ENCODE data around the gene CD300LB.
"Not testable (repeated sequence)": the region's sequence is repeated elsewhere in the genome, so short reads cannot be mapped to it uniquely, and the experiment has no call there.

CD300LB gene

GRCh38 chr17:74531231-74531761 lies at the start of gene CD300LB:
TSS of gene CD300LB (minus strand) at chr17:74531475. CDS start at chr17:74531350, 125 bp downstream.
- DNase-seq (ENCODE audit: low read depth) = no peak

- DNase-seq (ENCODE audit: low read depth) = no peak
Measured at GRCh38 chr17:74579900-74580299, 48.6 kb upstream of the CD300LB start.

GRCh38 chr17:74578979-74579378 lies 47.7 kb upstream of the CD300LB start:
- no peak for DNase-seq (ENCODE audit: low read depth)

- DNase-seq (ENCODE audit: low read depth) = no peak
Measured at GRCh38 chr17:74574489-74575142, 43.3 kb upstream of the CD300LB start.

- not testable (repeated sequence) for DNase-seq (ENCODE audit: low read depth)
Measured at GRCh38 chr17:74573635-74574034, 42.4 kb upstream of the CD300LB start.

DNA sequence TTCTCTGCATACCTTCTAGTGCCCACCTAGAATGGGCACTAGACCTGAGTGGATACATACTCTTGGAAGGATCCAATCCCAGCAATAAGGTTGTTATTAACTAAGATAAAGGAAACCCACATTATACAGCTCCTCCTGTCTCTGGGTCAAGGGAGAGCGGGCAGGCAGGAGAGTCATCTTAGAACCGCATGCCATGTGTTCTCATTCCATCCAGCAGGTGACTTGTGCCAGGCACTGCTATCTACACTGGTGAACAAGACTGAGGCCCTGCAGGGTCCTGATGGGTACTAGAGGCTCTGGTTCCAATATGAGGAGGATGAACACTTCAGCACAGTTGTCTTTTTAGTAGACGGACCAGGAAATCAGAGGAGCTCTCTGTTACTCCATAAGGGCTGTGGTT lies 41.9 kb upstream of the CD300LB start:
- no peak for DNase-seq (ENCODE audit: low read depth)

DNA sequence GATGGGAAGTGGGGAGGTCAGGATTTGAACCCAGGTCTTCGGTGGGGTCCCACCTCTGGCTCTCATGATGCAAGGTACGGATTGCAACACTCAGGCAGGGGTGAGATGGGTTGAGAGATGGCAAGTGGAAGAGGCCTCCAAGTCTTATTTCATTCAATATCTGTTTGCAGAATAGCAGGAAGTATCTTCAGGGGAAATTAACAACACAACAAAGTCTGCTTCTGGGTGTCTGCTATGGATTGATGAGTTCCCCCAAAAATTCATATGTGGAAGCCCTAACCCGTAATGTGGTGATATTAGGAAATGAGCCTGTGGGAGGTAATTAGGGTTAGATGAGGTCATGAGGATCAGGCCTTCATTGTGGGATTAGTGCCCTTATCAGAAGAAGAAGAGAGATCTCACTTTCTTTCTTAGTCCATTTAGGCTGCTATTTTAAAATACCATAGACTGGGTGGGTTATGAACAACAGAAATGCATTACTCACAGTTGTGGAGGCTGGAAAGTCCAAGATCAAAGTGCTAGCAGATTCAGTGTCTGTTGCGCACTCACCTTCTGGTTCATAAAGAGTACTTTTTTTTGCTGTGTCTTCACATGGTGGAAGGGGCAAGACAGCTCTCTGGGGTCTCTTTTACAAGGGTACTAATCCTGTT lies 40.5 kb upstream of the CD300LB start:
- DNase-seq (ENCODE audit: low read depth) = no peak

GRCh38 chr17:74569020-74570003 lies 38.0 kb upstream of the CD300LB start:
- DNase-seq (ENCODE audit: low read depth) = no peak

GRCh38 chr17:74568106-74568873 lies 37.0 kb upstream of the CD300LB start:
- no peak for DNase-seq (ENCODE audit: low read depth)

GRCh38 chr17:74567397-74567796 lies 36.1 kb upstream of the CD300LB start, which contains the start of gene CD300H:
TSS of gene CD300H (minus strand) at chr17:74567509.
- no peak for DNase-seq (ENCODE audit: low read depth)

DNA sequence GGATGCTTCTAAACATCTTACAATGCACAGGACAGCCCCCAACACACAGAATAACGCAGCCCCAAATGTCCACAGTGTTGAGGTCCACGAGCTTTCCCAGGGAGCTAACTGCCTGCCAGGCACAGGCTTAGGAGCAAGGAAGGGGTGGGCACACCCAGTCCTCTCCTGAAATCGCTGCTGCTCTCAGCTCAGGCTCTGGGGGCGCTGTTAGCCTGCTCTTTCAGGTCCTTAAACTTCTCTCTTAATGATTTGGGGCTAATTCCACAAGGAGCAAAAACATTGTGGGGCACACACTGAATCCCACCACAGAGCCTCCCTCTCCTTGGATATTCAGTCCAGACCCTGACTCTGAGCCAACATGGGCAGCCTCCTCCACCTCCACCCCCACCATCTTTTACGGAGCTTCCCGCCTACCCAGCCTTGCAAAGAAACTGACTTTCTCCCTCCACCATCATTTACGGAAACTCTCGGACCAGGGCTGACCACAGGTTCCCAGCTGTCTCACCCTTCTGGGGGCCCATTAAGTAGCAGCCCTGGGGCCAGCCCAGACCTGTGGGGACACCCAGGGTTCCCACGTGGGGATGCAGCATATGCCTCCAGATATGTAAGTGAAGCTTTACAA lies 35.0 kb upstream of the CD300LB start:
- no peak for DNase-seq (ENCODE audit: low read depth)

DNA sequence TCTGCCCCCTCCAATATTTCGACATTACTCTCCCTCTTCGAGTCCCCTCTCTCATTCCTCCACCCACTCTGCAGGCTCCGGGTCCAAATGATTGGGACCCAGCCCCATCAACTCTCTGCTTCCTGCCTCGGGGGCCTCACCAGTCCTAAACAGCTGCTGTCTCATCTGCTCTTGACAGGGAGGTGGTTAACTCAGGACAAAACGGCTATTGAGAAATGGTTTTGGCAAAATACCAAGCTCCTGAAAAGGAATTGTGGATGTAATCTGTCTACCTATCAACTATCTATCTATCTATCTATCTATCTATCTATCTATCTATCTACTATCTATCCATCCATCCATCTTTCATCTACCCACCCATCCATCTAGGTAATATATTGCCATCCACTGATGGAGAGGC lies 33.9 kb upstream of the CD300LB start:
- DNase-seq (ENCODE audit: low read depth) = no peak

GRCh38 chr17:74563358-74563757 lies 32.1 kb upstream of the CD300LB start:
- DNase-seq (ENCODE audit: low read depth) = no peak

DNA sequence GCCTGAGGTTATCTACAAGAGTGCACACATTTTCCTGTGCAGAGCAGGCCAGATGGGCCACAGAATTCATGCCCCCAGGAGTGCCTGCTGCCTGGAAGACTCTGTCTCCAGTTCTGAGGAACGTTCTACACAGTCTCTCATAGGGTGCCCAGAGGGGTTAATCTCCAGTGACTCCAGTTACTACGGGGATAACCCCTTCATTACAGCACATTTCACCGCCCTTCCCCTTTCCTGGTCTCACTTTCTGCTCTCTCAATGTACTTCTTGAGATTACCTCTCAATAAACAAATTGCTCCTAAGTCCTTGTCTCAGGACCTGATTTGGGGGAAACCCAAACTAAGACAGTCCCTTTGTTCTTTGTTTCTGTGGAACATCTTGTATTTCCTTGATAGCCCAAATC lies 30.3 kb upstream of the CD300LB start:
- DNase-seq (ENCODE audit: low read depth) = no peak

GRCh38 chr17:74558882-74559519 lies 27.7 kb upstream of the CD300LB start:
- no peak for DNase-seq (ENCODE audit: low read depth)

DNA sequence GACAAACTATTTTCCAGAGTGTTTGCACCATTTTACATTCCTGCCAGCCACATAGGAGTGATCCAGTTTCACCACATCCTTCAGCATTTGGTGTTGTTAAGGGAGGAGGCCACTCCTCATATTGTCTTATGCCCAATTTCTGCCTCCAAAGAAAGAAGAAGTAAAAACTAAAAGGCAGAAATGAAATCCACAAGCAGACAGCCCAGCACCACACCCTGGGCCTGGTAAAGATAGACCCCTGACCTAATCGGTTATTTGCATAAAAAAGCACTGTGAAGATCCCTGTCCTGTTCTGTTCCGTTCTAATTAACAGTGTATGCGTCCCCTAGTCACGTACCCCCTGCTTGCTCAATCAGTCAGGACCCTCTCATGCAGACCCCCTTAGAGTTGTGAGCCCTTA lies 27.1 kb upstream of the CD300LB start:
- not testable (repeated sequence) for DNase-seq (ENCODE audit: low read depth)

- no peak for DNase-seq (ENCODE audit: low read depth)
Measured at GRCh38 chr17:74555427-74555940, 24.2 kb upstream of the CD300LB start.

DNA sequence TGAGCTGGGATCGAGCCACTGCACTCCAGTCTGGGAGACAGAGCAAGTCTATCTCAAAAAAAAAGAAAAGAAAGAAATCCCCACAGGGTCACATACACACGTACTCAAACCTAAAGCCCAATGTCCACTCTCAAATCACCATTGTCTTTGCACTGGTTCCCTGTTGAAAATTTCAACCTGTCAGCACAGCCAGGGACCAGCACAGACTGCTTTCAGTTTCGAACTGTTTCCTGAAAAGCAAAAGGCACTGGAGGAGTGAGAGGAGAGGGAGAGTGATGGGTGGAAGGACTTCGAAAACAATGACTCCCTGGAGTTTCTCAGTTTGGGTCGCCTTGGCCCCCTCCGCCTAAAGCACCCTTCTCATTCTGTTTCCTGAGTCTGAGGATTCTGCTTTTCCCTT lies 23.6 kb upstream of the CD300LB start:
- no peak for DNase-seq (ENCODE audit: low read depth)

DNA sequence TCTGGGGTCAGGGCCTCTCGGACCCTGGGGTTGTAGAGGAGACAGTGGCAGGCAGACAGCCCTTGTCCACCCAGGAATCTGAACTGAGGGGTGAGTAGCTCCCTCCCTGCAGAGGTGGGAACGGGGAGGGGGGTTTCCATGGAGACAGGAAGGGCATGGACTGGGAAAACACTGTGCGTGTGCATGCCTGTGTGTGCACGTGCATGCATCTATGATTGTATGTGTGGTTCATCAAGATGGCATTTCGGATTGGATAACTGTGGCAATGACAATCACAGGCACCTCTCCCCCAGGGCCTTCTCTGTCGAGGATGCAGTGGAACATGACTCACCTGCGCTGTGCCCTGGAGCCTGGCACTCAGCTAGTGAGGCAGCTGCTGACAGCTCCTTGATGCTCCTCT lies 20.8 kb upstream of the CD300LB start:
- DNase-seq (ENCODE audit: low read depth) = no peak

DNA sequence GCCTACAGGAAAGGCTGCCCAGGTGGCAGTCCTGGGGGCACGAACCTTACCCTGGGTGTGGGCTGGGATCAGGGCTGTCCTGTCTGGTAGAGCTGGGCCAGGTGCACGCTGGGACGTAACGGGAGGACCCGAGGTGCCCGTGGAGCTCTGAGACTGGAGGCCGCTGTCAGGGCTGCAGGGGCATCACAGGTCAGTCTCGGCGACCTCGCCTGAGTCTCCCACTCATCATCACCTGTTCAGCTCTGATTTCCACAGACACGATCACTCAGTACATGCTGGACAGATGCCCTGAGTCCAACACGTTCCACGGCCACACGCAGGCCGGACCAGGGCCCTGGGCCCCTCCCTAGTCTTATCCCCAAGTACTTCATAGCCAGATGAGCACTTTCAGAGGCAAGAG lies 19.3 kb upstream of the CD300LB start:
- no peak for DNase-seq (ENCODE audit: low read depth)

Data from stimulated activated CD8-positive, alpha-beta memory T cell treated with anti-CD3 and anti-CD28 coated beads, Interleukin-15, amount 100 ng/mL, for 24 hours (primary cell).